GM18907 (cell line): ENCODE data around the gene SSBP2.
"Not testable (repeated sequence)": the region's sequence is repeated elsewhere in the genome, so short reads cannot be mapped to it uniquely, and the experiment has no call there.

Experiments used
- ATAC-seq: cut with Tn5 transposase; IDR thresholded peaks from one replicate; pipeline ENCODE4 v1.9.1; 2021; ENCODE audit warnings: mild to moderate bottlenecking, moderate library complexity; ENCODE audit not compliant: unreplicated experiment

The SSBP2 gene

DNA sequence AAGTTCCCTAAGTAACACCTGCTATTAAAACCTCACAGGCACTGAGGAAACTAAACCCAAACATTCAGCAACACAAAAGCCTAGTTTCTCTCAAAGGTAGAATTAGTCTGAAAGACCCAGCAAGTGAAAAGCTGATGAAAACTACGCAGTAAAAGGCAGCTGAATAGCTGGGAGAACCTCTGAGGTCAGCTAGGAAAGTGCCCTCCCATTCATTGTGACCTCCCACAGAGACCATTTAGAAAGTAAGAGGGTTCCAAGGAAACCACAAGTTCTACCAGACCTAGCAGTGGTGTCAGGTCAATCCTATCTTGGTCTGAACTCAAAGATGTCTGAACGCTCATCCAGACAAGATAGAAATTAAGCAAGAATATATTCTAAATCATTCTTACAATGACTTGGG is 144.7 kb downstream of the SSBP2 start:
- ATAC-seq, result no peak

DNA sequence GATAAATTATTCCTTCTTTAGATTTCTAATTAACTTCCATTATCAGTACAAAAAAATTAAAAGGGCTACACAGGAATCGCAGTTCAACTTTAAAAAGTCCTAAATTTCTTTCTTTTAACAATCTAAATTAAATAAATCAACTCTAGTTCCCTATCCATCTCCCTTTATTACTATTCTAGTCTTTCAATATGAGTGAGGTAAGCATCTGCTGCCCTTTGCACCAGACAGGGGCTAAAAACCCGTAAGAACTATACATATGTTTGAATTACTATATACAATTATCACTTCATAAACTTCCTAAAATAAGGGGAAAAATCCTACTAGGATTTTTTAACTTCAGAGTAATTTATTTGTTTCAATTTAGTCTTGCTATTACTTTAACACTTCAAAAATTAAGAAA is 145.6 kb downstream of the SSBP2 start:
- no peak for ATAC-seq

DNA sequence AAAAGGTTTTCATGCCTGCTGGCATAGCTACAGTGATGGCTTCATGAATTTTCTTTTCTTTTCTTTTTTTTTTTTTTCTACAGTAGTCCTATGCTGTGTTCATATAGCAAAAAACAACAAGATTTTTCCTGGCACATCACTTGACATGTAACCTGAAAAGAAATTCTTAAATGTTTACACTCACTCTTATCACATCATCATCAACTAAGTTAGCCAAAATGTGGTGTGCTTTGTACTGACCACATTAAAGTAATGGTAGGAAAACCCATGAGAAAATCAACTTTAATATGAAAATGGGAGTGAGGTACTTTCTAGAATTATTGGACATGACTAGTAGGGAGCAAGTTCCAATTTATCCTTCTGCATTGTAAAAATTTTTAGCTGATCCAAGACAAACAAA is 146.7 kb downstream of the SSBP2 start:
- no peak for ATAC-seq

DNA sequence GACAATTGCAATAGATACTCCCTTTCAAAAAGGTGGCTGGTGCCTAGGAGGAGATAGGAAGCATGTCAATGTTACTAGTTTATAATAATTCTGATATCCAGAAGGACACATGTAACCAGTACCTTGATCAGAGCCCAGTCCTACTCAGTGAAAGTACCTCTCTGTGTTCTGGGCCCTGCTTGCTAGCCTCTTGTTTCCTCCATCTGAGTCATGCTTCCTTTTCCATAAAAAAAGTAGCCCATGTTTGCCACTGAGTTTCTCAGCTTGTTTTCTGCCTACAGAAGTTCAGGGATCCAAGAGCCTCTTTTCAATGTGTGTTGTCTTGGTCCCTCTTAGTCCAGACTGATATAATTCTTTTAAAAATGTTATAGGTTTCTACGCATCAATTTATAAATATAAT is 149.0 kb downstream of the SSBP2 start:
- ATAC-seq, result no peak

DNA sequence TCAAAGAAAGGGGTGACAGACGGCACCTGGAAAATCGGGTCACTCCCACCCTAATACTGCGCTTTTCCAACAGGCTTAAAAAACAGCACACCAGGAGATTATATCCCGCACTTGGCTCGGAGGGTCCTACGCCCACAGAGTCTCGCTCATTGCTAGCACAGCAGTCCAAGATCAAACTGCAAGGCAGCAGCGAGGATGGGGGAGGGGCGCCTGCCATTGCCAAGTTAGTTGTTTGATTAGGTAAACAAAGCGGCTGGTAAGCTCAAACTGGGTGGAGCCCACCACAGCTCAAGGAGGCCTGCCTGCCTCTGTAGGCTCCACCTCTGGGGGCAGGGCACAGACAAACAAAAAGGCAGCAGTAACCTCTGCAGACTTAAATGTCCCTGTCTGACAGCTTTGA is 158.8 kb downstream of the SSBP2 start:
- ATAC-seq, result not testable (repeated sequence)

DNA sequence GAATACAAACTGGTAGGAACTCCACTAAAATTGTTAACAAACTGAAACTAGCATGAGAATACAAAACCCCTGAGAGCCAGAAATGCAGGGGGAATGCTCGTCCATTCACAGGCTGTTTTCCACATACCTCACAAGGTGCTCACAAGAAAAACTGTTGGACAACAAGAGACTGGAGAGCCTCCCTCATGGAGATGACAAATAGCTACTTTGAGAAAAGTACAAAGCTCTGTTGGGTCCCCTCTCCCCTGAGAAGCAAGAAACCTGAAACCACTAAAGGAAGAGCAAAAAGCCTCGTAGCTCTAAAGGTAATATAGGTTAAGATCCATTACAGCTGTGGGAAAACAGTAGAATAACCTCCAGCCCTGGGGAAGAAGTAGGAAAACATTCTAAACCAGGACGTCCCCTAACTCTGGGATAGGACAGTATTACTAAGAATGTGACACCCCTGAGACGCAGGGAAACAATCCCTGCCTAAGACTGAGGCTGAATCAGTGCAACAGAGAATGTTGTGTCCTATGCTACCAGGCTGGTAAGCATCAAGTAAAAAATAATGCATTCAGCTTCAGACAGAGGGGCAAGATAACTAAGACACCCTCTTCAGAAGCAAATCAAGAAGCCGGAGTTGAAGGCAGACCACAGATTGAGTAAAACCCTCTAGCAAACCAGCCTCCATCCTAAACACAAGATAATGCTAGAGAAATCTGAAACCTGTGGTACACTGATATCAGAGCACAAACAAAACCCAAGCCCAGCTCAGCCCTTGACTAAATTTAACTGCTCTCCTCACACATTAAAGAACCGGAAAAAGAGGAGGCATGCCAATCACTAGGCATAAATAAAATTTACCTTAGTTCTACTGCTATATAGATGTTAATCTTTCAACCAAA is 160.2 kb downstream of the SSBP2 start:
- no peak for ATAC-seq

DNA sequence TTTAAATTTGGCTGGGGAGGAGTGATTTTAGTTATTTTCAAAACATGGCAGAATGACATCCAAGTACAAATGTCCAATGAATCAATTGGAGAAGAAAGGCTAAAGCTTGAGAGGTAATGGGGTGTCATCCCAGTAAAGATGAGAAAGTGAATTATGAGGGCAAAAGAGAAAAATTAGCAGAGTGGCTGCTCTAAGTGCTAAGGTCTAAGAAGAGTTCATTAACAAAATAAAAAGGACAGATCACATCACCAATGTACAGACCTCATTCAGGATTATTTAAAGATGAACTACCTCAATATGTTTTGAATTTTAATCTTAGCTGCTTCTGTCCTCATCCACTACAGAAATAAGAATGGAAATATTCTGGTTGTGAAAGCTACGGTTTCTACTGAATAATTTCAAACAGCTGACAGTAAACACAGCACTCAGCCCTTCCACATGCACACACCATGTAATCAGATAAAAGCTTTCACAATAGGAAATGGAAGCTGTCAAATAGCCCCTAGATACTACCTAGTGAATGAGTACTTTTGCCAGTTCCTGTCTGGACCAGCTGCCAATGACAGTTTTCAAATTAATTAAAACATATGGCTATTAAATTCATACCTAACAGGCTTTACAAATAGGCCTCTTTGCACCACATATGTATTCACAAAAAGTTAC is 171.5 kb downstream of the SSBP2 start:
- ATAC-seq, result peak; percentile 97

DNA sequence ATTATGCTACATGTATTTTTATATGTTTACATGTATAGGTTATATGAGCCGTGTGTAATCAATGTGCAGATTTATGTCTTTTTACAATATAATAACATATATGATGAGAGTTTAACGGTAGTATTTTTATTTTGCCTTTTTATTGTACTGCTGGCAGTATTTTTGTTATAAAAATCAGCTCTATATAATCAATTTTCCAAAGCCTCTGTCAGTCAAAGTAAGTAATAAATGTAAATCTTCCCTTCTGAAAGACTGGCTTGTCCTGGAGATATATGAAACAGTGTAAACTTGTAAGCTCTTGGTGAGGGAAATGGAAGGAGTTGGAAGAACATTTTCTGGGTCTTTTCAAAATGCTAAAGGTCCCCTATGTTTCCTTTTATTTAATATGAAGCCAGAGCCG is 173.8 kb downstream of the SSBP2 start:
- no peak for ATAC-seq

DNA sequence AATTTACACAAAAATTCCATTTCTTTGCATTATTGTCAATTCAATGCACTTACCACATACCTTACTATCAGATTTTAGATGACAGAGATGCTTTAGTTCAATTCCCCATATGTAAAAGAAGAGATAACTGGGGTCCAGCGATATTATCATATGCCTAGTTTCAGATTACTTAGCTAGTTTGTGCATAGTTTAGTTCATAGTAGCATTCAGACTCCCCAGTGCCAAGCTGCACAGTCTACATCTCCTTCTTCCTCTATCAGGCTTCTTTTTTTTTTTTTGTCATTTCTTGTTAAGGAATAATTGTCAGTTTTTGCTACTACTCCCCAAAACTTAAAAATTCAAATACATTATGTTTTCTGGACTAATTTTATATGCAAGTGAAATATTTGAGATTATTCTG is 175.0 kb downstream of the SSBP2 start:
- ATAC-seq, result no peak

DNA sequence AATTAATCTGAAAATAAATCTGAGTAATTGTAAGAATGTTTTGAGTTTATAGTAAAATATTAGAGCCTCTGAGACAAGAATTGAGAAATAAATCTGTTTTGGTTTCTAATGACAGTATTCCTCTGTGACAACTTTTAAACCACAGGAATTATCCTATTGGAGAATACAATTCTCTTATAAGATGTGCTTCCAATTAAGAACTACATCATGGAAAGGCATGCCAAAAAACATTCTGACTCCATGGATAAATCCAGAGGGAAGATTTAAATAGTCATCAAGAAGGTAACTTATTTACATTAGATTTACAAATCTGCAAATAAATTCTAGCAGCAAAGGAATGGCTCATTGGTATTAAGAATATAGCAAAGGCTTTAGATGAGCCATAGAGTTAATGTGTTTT is 178.7 kb downstream of the SSBP2 start:
- no peak for ATAC-seq

DNA sequence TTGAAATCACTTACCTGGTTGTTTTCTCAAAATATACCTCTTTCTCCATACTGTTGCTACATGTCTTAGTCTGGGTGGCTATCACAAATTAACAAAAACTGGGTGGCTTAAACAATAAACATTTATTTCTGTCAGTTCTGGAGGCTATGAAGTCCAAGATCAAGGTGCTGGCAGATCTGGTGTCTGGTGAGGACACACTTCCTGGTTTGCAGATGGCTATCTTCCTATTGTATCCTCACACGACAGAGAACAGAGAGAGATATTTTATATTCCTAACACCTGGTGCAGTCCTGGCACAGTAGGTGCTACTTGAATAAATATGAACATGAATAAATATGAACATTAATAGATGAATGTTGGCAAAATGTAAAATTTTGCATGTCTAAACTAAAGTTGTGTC is 192.7 kb downstream of the SSBP2 start:
- ATAC-seq, result no peak

DNA sequence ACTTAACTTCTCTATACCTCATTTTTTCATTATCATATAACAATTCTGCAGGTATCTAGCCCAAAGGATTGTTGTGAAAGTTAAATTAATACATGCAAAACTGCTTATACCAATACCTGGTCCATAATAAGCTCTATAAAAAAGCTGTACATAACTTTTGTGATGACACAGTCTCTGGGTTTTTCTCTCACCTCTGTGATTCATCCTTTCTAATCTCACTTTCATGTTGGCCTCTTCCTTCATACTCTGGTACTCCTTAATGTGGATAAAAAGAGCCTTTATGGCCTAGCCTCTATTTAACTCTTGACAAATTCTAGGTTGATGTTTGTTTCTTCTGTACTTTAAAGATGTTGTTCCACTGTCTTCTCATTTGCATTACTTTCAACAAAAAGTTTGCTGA is 194.1 kb downstream of the SSBP2 start:
- no peak for ATAC-seq

DNA sequence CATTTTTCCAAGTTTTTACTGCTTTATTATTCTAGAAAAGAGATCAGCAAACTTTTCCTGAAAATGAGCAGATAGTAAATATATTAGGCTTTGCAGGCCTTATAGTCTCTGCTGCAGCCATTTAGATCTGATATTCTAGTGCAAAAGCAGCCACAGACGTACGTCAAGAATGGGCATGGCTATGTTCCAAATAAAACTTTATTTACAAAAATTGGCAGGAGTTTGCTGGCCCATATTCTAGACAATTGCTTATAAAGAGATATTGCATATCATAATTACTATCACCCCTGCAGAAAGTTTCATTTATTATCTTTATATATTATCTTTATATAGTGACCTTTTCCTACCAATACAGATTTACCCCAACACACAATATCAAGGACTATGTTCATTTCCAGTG is 195.0 kb downstream of the SSBP2 start:
- ATAC-seq, result no peak

DNA sequence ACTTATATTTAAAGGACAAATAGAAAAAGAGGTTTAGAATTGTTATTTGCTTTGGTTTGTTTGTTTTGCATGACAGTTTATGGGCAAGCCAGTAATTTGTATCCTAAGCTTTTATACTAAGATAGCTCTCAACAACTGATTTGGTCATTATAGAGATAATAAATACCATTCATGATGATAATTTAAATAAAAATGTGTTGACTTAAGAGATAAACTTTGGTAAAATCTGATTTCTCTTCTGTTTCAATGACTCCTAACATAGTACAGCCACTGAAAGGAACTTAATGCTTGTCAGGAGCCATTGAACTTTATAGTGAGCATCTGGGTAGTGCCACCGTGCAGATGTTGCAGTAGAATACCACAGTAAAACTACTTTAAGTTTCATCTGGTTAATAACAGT is 196.2 kb downstream of the SSBP2 start:
- no peak for ATAC-seq

DNA sequence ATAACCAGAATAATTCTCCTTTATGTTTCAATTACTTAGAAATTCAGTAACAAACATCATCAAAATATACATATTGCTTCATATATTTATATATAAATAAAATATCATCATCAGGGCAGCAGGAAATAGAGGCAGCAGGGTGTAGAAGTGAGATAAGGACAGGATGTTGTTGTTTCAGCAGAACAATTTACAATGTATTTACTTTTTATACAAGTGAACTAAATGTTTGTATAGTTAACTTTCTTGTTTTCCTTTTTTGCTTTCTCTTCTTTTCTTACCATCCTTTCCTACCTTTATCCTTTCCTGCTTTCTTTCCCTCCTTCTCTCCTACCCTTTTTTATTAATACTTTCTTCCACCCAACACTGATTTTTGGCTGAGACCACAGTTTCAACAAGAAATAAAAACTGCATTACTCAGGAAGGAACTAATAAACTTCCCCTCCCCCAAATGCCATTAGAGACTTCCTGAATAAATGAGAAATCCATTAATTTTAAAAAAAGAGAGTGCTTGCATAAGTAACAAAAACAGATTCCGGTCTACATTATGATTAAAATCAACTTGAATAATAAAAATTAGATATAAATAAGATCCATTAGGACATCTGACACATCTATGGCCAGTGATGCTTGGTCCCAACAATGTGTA is 197.2 kb downstream of the SSBP2 start:
- no peak for ATAC-seq

DNA sequence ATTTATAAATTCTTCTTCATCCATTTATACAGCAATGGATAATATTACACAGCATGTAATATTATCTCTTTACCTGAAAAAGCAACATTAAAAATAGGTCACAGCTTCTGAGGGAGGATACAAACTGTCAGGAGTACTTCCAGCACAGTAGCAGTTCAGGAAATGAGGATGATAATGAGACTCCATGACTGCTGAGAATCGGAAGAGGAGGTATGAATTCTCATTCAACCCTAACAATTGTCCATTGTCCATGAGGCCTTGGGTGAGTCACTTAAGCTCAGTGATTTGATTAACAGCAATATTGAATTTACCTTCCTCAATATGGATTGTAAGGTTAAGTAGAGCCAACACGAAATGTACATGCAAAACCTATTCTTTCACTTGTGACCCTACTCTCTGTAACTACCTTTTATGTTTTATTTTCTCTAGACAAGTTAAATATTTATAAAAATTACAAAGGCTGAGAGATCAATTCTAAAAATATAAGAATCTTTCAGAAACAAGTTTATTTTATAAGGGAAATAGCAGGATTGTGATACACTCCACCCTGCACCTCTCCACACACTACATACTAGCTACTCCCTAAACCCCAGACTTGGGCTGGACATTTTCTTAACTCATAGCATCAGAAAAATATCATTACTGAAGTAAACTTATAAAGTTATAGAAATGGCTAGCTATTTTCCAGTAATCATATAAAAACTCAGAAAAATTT is 197.9 kb downstream of the SSBP2 start:
- no peak for ATAC-seq

DNA sequence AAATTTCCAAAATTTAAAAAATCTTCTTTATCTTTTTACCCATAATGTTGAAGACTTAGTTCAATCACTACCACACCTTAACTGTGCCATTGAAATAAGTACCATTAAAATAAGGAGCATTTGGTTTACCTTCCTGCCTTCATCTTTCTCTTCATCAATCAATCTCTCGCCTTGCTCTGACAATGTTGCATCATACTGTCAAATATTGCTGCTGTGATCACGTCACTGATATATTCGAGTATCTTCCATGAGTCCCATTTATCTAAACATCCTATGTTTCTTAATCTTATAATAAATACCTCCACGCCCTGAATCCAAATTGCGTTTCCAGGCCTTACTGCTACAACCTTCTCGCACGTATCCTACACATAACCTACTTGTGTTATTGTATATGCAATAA is 201.8 kb downstream of the SSBP2 start:
- no peak for ATAC-seq

DNA sequence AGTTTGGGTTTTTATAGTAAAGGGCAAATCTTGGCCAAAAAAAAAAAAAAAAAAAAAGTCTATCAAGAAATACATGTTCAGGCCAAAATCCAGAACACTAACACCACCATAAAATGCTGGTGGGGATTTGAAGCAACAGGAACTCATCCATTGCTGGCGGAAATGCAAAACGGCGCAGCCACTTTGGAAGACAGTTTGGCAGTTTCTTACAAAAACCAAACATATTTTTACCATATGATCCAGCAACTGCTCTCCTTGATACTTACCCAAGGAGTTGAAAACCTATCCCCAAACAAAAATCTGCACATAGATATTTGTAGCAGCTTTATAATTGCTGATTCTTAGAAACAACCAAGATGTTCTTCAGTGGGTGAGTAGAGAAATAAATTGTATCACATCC is 203.9 kb downstream of the SSBP2 start:
- ATAC-seq, result no peak

DNA sequence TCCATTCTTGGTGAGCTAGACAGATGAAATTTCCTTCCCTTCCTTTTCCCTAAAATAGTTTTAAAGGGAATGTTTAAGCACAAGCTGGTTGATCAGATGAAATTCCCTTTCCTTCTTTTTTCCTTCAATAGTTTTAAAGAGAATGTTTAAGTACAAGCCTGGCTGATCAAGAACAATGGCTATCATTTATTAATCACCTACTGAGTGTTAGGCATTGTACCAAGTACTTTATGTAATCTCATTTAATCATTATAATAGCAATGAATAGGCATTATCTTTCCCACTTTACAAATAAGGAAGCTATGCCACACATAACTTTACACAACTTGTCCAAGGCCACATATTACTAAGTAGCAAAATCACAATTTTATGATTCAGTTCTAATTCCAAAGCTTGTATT is 205.0 kb downstream of the SSBP2 start:
- no peak for ATAC-seq

DNA sequence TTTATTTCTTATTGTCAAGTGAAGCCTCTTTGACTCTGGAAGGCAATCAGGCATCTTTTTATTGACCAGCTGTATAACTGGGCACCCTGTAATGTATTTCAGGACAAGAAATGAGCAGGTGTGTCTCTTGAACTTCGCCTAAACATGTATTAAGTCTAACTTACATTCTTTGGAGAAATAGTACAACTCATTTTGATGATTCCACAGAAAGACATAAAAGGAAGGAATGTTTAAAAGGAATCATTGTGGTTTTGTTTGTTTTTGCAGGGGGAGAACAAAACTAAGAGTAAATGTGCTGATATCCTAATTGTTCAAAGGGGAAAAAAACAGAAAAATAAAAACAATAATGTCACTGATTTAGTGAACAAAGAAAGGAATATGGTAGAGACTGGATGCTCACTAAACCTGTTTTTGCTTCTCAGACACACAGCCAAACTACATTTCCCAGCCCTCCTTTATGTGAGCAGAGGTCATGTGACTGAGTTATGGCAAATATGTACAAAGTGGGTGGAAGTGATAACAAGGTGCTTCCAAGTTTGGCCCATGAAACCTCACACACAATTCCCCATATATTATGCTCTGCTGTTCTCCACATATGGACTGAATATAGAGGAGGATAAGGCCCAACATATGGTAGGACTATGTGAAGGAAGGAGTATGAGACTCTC is 206.4 kb downstream of the SSBP2 start:
- no peak for ATAC-seq

DNA sequence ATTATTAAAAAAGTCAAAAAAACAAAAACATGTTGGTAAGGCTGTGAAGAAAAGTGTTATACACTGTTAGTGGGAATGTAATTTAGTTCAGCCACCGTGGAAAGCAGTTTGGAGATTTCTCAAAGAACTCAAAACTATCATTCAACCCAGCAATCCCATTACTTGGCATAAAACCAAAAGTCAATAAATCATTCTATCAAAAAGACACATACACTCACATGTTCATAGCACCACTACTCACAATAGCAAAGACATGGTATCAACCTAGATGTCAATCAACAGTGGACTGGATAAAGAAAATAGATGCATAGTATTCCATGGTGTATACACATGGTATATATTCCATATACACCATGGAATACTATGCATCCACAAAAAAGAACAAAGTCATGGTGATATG is 208.7 kb downstream of the SSBP2 start:
- ATAC-seq, result no peak
